CD8-positive, alpha-beta T cell (primary cell): ENCODE measurements around the gene GBGT1. TPM values are rescaled to one million over a fixed set of nuclear protein-coding genes. Genes with fewer than 3 reads are reported as not detected.

ENCODE experiments used
- total RNA-seq, 46 experiments: library from RNA in 2 of 46; stranded (reverse) in 2 of 46; gene quantifications; one replicate each; pipeline ENCODE4 v1.2.3 and lab custom pipeline; 2021 to 2026

Gene GBGT1
- total RNA-seq, 2 experiments from 2014 or later = 0.53 to 0.84 TPM

Other genes with a start within 250 kb of the GBGT1 start
- 10 to 100 TPM; 45.6 to 51.1 TPM for gene TSC1, start 219.3 kb downstream of the GBGT1 start, total RNA-seq
- gene GFI1B, start 185.2 kb downstream of the GBGT1 start, total RNA-seq = not detected
- 10 to 100 TPM; 54.1 to 58.7 TPM for gene GTF3C5, start 132.9 kb downstream of the GBGT1 start, total RNA-seq
- under 1 TPM; 0.19 to 0.30 TPM for gene CEL, start 101.9 kb downstream of the GBGT1 start, total RNA-seq
- gene RALGDS, start 42.7 kb downstream of the GBGT1 start, total RNA-seq = 100 to 1,000 TPM; 177 to 186 TPM
- not detected for gene OBP2B, start 45.3 kb upstream of the GBGT1 start, total RNA-seq
- not detected for gene ABO, start 111.3 kb upstream of the GBGT1 start, total RNA-seq
- gene SURF6, start 172.3 kb upstream of the GBGT1 start, total RNA-seq = 10 to 100 TPM; 17.0 to 17.8 TPM
- 10 to 100 TPM; 17.8 to 21.2 TPM for gene MED22, start 184.2 kb upstream of the GBGT1 start, total RNA-seq
- 1,000 to 10,000 TPM; 2,612 to 2,623 TPM for gene RPL7A, start 184.3 kb upstream of the GBGT1 start, total RNA-seq
- 10 to 100 TPM; 34.3 to 36.8 TPM for gene SURF1, start 192.6 kb upstream of the GBGT1 start, total RNA-seq
- gene SURF2, start 192.6 kb upstream of the GBGT1 start, total RNA-seq = 10 to 100 TPM; 18.6 to 21.9 TPM
- gene SURF4, start 212.1 kb upstream of the GBGT1 start, total RNA-seq = 100 to 1,000 TPM; 228 TPM
- gene STKLD1, start 212.5 kb upstream of the GBGT1 start, total RNA-seq = 1 to 10 TPM in 1 of 2 experiments, under 1 TPM in 1; 0.92 to 1.8 TPM